Naive B cell (primary cell): Measurements from ENCODE around the gene DDX46. TPM values are rescaled to one million over a fixed set of nuclear protein-coding genes. Genes with fewer than 3 reads are reported as not detected.
"Not testable (repeated sequence)": the region's sequence is repeated elsewhere in the genome, so short reads cannot be mapped to it uniquely, and the experiment has no call there.

Source experiments
- ATAC-seq, 2 donors: fragments of 150-1000 bp; cut with Tn5 transposase; 2 replicates each; pipeline ENCODE4 v1.10.0; 2021; ENCODE audit warnings: low read depth in 2 of 2, mild to moderate bottlenecking in 2 of 2, moderate library complexity in 2 of 2
- DNase-seq: peaks from one replicate; pipeline ENCODE4 v3.0.0; 2022
- H3K27ac Mint-ChIP-seq, 6 donors: one replicate each; pipeline ENCODE4 v1.8.0; 2020 to 2022; ENCODE audit warnings: mild to moderate bottlenecking in 6 of 6, mixed read lengths in 6 of 6, moderate library complexity in 5 of 6, inconsistent platforms in 2 of 6
- H3K27me3 Mint-ChIP-seq, 3 donors: one replicate each; pipeline ENCODE4 v1.8.0; 2021 to 2022; ENCODE audit warnings: mixed read lengths in 3 of 3, mild to moderate bottlenecking in 1 of 3
- H3K36me3 Mint-ChIP-seq, 2 donors: one replicate each; pipeline ENCODE4 v1.8.0; 2020 to 2022; ENCODE audit warnings: mixed read lengths in 2 of 2, inconsistent platforms in 1 of 2, mild to moderate bottlenecking in 1 of 2
- H3K4me1 Mint-ChIP-seq, 3 donors: one replicate each; pipeline ENCODE4 v1.8.0; 2020 to 2022; ENCODE audit warnings: mixed read lengths in 3 of 3, inconsistent platforms in 1 of 3, mild to moderate bottlenecking in 1 of 3, moderate library complexity in 1 of 3
- H3K4me3 Mint-ChIP-seq, 8 donors: one replicate each; pipeline ENCODE4 v1.8.0; 2020 to 2022; ENCODE audit warnings: mild to moderate bottlenecking in 8 of 8, mixed read lengths in 8 of 8, moderate library complexity in 8 of 8, inconsistent platforms in 2 of 8
- H3K9me3 Mint-ChIP-seq, 7 donors: one replicate each; pipeline ENCODE4 v1.8.0; 2020 to 2022; ENCODE audit warnings: mixed read lengths in 7 of 7, mild to moderate bottlenecking in 5 of 7, inconsistent platforms in 2 of 7, moderate library complexity in 1 of 7
- polyA plus RNA-seq, 6 donors: library from polyadenylated mRNA; unstranded; fragments of 300-500 nt; fragmentation: Illumina TruSeq; gene quantifications; one replicate each; pipeline ENCODE4 v1.2.3, GENCODE V29; 2021; ENCODE audit warnings: low read depth in 6 of 6

DDX46 gene
- polyA plus RNA-seq, 6 donors from 2014 or later: 17.7 to 24.7 (median 18.9) TPM

- Mint-ChIP-seq H3K27me3 (no peaks in the 10 kb centered on the region), H3K9me3 (no peaks in the 10 kb centered on the region), H3K4me1 (no peaks in the 10 kb centered on the region), H3K36me3 (no peaks in the 10 kb centered on the region), H3K27ac (no peak overlapping the region), H3K4me3 (no peak overlapping the region)
- ATAC-seq (no peak), DNase-seq (no peak)
These were observed 79.1 kb downstream of the DDX46 start for GRCh38 chr5:134837530-134838181.

DNA sequence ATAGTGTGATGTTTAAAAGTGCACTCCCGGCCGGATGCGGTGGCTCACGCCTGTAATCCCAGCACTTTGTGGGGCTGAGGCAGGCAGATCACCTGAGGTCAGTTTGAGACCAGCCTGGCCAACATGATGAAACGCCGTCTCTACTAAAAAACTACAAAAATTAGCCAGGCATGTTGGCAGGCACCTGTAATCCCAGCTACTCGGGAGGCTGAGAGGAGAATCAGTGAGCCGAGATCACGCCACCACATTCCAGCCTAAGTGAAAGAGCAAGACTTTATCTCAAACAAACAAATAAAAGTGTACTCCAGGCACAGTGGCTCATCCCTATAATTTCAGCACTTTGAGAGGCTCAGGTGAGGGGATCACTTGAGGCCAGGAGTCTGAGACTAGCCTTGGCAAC is 79.8 kb downstream of the DDX46 start:
- not testable (repeated sequence) for DNase-seq, H3K36me3 Mint-ChIP-seq, H3K27ac Mint-ChIP-seq, ATAC-seq, H3K4me3 Mint-ChIP-seq, H3K9me3 Mint-ChIP-seq, H3K4me1 Mint-ChIP-seq, H3K27me3 Mint-ChIP-seq

- H3K27me3 Mint-ChIP-seq: no peaks in the 10 kb centered on the region
- H3K9me3 Mint-ChIP-seq: no peaks in the 10 kb centered on the region
- peaks cover 9 to 11% (median 10%) of the 10 kb centered on the region in 3 donors for H3K4me1 Mint-ChIP-seq
- no peak overlapping the region for H3K4me3 Mint-ChIP-seq
- H3K27ac Mint-ChIP-seq: no peak overlapping the region
- H3K36me3 Mint-ChIP-seq: no peaks in the 10 kb centered on the region
- no peak for DNase-seq
- no peak for ATAC-seq
These were observed 82.2 kb downstream of the DDX46 start for GRCh38 chr5:134840811-134841210.

- DNase-seq (no peak), ATAC-seq (no peak)
- Mint-ChIP-seq H3K4me1 (peaks cover 18 to 33% (median 33%) of the 10 kb centered on the region in 3 donors), H3K27ac (peak overlapping the region in 1 of 6 donors; percentile 95), H3K27me3 (no peaks in the 10 kb centered on the region), H3K4me3 (peak overlapping the region in 2 of 8 donors; percentile 47 to 88), H3K36me3 (no peaks in the 10 kb centered on the region), H3K9me3 (no peaks in the 10 kb centered on the region)
These were observed 85.7 kb downstream of the DDX46 start for GRCh38 chr5:134844252-134844651.

- Mint-ChIP-seq H3K27ac (peak overlapping the region; percentile 93 to 98 (median 96)), H3K4me3 (peak overlapping the region; percentile 88 to 96 (median 93)), H3K9me3 (no peaks in the 10 kb centered on the region), H3K27me3 (no peaks in the 10 kb centered on the region), H3K4me1 (peaks cover 21 to 35% (median 33%) of the 10 kb centered on the region in 3 donors), H3K36me3 (no peaks in the 10 kb centered on the region)
- DNase-seq (no peak), ATAC-seq (no peak)
These were observed 86.8 kb downstream of the DDX46 start for GRCh38 chr5:134845335-134845851.

- H3K4me1 Mint-ChIP-seq: peaks cover 21 to 39% (median 33%) of the 10 kb centered on the region in 3 donors
- DNase-seq (peak; percentile 89), ATAC-seq (peak; percentile 87 to 88)
- no peaks in the 10 kb centered on the region for H3K9me3 Mint-ChIP-seq
- H3K27ac Mint-ChIP-seq: peak within 1 kb of the TSS; percentile 95 to 98 (median 97)
- H3K4me3 Mint-ChIP-seq: peak within 1 kb of the TSS; percentile 88 to 96 (median 93)
- no peaks in the 10 kb centered on the region for H3K27me3 Mint-ChIP-seq
- H3K36me3 Mint-ChIP-seq: no peaks in the 10 kb centered on the region
These were observed 87.5 kb downstream of the DDX46 start, which contains the start of gene C5orf24 for GRCh38 chr5:134845852-134846640. Gene C5orf24, plus strand, starts transcription at chr5:134845968. Its CDS starts 8,933 bp downstream, at chr5:134854901.

GRCh38 chr5:134846641-134846960 is 88.0 kb downstream of the DDX46 start:
- no peak for DNase-seq
- H3K36me3 Mint-ChIP-seq: no peaks in the 10 kb centered on the region

GRCh38 chr5:134849434-134849933 is 90.9 kb downstream of the DDX46 start:
- not testable (repeated sequence) for H3K27ac Mint-ChIP-seq, ATAC-seq, H3K4me3 Mint-ChIP-seq, H3K27me3 Mint-ChIP-seq, H3K9me3 Mint-ChIP-seq, H3K36me3 Mint-ChIP-seq, DNase-seq
- H3K4me1 Mint-ChIP-seq: peaks cover 21 to 54% (median 36%) of the 10 kb centered on the region in 3 donors

More at GRCh38 chr5:134846641-134846960, 88.0 kb downstream of the DDX46 start:
- no peaks in the 10 kb centered on the region for H3K27me3 Mint-ChIP-seq
- peak overlapping the region; percentile 90 to 98 (median 96) for H3K27ac Mint-ChIP-seq
- H3K9me3 Mint-ChIP-seq: no peaks in the 10 kb centered on the region
- peaks cover 21 to 45% (median 33%) of the 10 kb centered on the region in 3 donors for H3K4me1 Mint-ChIP-seq
- ATAC-seq: no peak
- H3K4me3 Mint-ChIP-seq: peak overlapping the region; percentile 88 to 96 (median 93)

DNA sequence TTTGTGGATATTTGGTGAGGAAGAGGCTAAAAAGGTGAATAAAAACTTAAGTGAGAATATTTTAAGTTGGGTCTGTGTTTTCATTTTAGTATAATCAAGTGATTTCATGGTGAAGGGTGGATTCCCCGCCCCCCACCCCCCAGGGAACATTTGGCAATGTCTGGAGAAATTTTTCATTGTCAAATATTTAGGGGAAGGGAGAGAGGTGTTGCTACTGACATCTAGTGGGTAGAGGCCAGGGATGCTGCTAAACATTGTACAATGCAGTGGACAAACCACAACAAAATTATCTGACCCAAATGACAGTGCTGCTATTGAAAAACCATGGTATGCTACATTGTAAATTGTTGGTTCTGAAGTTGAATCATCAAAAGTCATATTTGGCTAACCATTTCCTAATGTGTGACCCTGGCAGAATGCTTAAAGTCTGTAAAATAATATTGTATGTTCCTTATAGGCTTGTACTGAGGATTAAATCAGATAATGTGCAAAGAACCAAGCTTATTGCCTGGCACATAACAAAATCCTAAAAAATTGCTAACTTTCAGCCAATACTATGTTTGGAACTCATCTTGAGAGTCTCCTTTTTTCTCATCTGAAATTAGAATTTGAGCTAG is 92.8 kb downstream of the DDX46 start:
- Mint-ChIP-seq H3K4me1 (peaks cover 9 to 46% (median 29%) of the 10 kb centered on the region in 3 donors), H3K9me3 (no peaks in the 10 kb centered on the region), H3K36me3 (no peaks in the 10 kb centered on the region), H3K27me3 (no peaks in the 10 kb centered on the region), H3K4me3 (peak overlapping the region in 1 of 8 donors; percentile 42), H3K27ac (peak overlapping the region in 3 of 6 donors; percentile 28 to 51 (median 39))
- DNase-seq (no peak), ATAC-seq (no peak)

DNA sequence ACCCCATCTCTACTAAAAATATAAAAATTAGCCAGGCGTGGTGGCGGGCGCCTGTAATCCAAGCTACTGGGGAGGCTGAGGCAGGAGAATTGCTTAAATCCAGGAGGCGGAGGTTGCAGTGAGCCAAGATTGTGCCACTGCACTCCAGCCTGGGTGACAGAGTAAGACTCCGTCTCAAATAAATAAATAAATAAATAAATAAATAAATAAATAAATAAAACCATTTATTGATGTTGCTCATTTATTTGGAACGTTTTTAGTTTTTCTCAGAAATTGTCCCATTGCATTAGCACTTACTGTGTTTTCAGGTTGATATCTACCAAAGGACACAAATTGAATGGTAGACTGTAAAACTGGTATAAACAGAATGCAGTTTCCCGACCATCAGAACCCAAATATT is 97.9 kb downstream of the DDX46 start:
- H3K9me3 Mint-ChIP-seq, DNase-seq, ATAC-seq, H3K36me3 Mint-ChIP-seq, H3K4me3 Mint-ChIP-seq, H3K27me3 Mint-ChIP-seq: not testable (repeated sequence)
- Mint-ChIP-seq H3K27ac (peak overlapping the region in 1 of 6 donors; percentile 19), H3K4me1 (peaks cover 4 to 18% (median 11%) of the 10 kb centered on the region in 3 donors)

- Mint-ChIP-seq H3K36me3 (peaks cover 0 to 7% of the 10 kb centered on the region in 2 donors), H3K4me3 (no peak overlapping the region)
- no peak for DNase-seq
These were observed 98.8 kb downstream of the DDX46 start for GRCh38 chr5:134857401-134857800.

GRCh38 chr5:134864707-134865106 is 106.1 kb downstream of the DDX46 start:
- DNase-seq (no peak), ATAC-seq (no peak)
- H3K36me3 Mint-ChIP-seq: no peaks in the 10 kb centered on the region
- no peaks in the 10 kb centered on the region for H3K27me3 Mint-ChIP-seq
- H3K4me1 Mint-ChIP-seq: no peaks in the 10 kb centered on the region
- no peak overlapping the region for H3K4me3 Mint-ChIP-seq
- H3K27ac Mint-ChIP-seq: peak overlapping the region in 1 of 6 donors; percentile 2
- H3K9me3 Mint-ChIP-seq: no peaks in the 10 kb centered on the region

More at GRCh38 chr5:134857401-134857800, 98.8 kb downstream of the DDX46 start:
- Mint-ChIP-seq H3K27me3 (no peaks in the 10 kb centered on the region), H3K27ac (peak overlapping the region in 2 of 6 donors; percentile 56 to 76), H3K9me3 (no peaks in the 10 kb centered on the region), H3K4me1 (peaks cover 4 to 13% (median 11%) of the 10 kb centered on the region in 3 donors)
- ATAC-seq: no peak

GRCh38 chr5:134873494-134873893 is 114.9 kb downstream of the DDX46 start:
- Mint-ChIP-seq H3K4me1 (peaks cover 28 to 41% (median 38%) of the 10 kb centered on the region in 3 donors), H3K27ac (peak overlapping the region; percentile 95 to 98 (median 96)), H3K36me3 (no peaks in the 10 kb centered on the region), H3K27me3 (no peaks in the 10 kb centered on the region), H3K4me3 (peak overlapping the region; percentile 25 to 99 (median 95)), H3K9me3 (no peaks in the 10 kb centered on the region)
- ATAC-seq (no peak), DNase-seq (no peak)
